Measurements from ENCODE around the gene PIERCE2. TPM values are rescaled to one million over a fixed set of nuclear protein-coding genes. Genes with fewer than 3 reads are reported as not detected.

PIERCE2 gene
- total RNA-seq, 3 donors from 2014 or later = 1.6 to 4.3 (median 2.6) TPM

DNA sequence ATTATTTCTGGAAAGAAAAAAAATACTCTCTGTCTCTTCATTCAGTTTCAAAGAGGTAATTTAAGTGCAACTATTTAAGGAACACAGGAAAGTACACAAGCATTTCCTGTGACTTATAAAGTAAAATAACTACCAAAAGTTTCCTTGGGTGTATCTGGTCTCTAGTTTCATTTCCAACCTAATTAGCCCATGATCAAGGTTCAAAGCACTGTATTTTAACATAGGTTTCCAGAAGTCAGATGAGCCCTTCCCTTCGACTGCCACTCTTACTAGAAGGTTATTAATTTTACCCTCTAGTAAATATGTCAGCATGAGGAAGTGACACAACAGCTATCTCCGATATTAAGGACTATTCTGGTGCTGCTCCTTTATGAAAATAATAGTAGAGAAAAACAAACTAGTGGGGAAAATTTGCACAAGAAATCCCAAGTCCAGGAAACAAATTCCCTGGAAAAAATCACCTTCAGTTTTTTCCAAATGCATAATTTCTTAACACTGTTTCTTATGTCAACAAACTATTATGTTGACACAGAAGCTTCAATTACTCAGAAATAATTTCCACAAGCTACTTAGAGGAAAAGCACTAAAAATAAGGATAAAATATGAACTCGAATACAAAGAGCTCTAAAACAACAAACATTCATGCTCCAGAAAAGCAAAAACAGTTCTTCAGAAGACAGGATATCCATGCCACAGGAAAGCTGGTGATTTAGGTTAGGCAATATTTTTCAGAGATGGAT lies 35.4 kb upstream of the PIERCE2 start:
- Histone ChIP-seq H3K4me3 (no peak overlapping the region), H3K36me3 (no peaks in the 10 kb centered on the region), H3K27me3 (no peaks in the 10 kb centered on the region), H3K27ac (no peak overlapping the region), H3K9me3 (no peaks in the 10 kb centered on the region), H3K4me1 (no peaks in the 10 kb centered on the region)
- no peak for DNase-seq (ENCODE audit: low spot score in 2 of 2)
- no peak for TF ChIP-seq POLR2A (IDR thresholded peaks at IDR 0.05)
- no peak for TF ChIP-seq POLR2AphosphoS5 (IDR thresholded peaks at IDR 0.05)
- TF ChIP-seq, protein P1, sequence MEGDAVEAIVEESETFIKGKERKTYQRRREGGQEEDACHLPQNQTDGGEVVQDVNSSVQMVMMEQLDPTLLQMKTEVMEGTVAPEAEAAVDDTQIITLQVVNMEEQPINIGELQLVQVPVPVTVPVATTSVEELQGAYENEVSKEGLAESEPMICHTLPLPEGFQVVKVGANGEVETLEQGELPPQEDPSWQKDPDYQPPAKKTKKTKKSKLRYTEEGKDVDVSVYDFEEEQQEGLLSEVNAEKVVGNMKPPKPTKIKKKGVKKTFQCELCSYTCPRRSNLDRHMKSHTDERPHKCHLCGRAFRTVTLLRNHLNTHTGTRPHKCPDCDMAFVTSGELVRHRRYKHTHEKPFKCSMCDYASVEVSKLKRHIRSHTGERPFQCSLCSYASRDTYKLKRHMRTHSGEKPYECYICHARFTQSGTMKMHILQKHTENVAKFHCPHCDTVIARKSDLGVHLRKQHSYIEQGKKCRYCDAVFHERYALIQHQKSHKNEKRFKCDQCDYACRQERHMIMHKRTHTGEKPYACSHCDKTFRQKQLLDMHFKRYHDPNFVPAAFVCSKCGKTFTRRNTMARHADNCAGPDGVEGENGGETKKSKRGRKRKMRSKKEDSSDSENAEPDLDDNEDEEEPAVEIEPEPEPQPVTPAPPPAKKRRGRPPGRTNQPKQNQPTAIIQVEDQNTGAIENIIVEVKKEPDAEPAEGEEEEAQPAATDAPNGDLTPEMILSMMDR (IDR thresholded peaks at IDR 0.05) = no peak
- intact Hi-C loops (cut with DNase I; ENCODE audit: low total_unique reads) = no loop called here

DNA sequence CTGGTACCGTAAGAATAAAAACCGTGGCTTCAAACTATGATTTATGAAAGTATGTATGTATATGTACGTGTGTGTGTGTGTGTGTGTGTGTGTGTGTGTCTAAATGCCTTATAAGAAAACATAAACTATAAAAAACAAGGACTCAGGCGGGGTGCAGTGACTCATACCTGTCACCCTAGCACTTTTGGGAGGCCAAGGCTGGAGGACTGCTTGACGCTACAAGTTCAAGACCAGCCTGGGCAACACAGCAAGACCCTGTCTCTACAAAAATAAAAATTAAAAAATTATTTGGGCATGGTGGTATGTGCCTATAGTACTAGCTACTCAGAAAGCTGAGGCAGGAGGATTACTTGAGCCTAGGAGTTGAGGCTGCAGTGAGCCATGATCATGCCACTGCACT lies 29.2 kb upstream of the PIERCE2 start:
- no peaks in the 10 kb centered on the region for H3K27me3 ChIP-seq
- DNase-seq (ENCODE audit: low spot score in 2 of 2) = no peak
- no peak overlapping the region for H3K27ac ChIP-seq
- TF ChIP-seq POLR2A (IDR thresholded peaks at IDR 0.05) (no peak), POLR2AphosphoS5 (IDR thresholded peaks at IDR 0.05) (no peak)
- TF ChIP-seq, protein P1 (IDR thresholded peaks at IDR 0.05) = no peak
- H3K9me3 ChIP-seq = no peaks in the 10 kb centered on the region
- no peak overlapping the region for H3K4me3 ChIP-seq
- H3K36me3 ChIP-seq = no peaks in the 10 kb centered on the region
- intact Hi-C loops (cut with DNase I; ENCODE audit: low total_unique reads) = no loop called here
- H3K4me1 ChIP-seq = no peaks in the 10 kb centered on the region

DNA sequence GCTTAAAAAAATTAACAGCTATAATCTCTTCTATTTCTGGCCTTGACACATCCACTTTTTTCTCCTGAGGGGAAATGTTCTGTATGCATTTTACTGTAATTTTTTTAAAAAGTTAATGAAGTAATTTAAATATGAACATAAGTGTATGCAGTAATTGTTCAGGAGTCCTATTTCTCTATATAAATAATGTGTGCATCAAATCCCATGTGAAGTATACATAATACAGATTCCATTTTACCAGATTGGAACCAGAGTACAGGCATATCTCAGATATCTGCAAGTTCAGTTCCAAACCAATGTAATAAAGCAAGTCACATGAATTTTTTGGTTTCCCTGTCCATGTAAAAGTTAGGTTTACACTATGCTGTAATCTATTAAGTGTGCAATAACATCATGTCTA lies 26.7 kb upstream of the PIERCE2 start:
- H3K4me3 ChIP-seq = no peak overlapping the region
- H3K9me3 ChIP-seq = no peaks in the 10 kb centered on the region
- intact Hi-C loops (cut with DNase I; ENCODE audit: low total_unique reads) = no loop called here
- no peaks in the 10 kb centered on the region for H3K4me1 ChIP-seq
- H3K27ac ChIP-seq = no peak overlapping the region
- H3K36me3 ChIP-seq = no peaks in the 10 kb centered on the region
- no peak for TF ChIP-seq POLR2A (IDR thresholded peaks at IDR 0.05)
- TF ChIP-seq, protein P1 (IDR thresholded peaks at IDR 0.05) = no peak
- no peak for TF ChIP-seq POLR2AphosphoS5 (IDR thresholded peaks at IDR 0.05)
- H3K27me3 ChIP-seq = no peaks in the 10 kb centered on the region
- DNase-seq (ENCODE audit: low spot score in 2 of 2) = no peak

DNA sequence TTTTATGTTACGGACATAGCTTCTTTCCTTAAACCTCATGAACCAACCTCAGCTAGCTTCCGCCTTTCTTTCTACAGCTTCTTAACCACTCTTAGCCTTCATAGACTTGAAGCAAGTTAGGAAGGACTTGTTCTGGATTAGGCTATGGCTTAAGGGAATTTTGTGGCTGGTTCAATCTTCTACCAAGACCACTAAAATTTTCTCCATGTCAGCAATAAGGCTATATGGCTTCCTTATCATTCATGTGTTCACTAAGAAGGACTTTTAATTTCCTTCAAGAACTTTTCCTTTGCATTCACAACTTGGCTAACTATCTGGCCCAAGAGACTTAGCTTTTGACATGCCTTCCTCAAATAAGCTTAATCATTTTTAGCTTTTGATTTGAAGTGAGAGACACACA lies 24.6 kb upstream of the PIERCE2 start:
- Histone ChIP-seq H3K4me1 (no peaks in the 10 kb centered on the region), H3K27me3 (no peaks in the 10 kb centered on the region), H3K36me3 (peaks cover 6% of the 10 kb centered on the region), H3K4me3 (no peak overlapping the region), H3K9me3 (no peaks in the 10 kb centered on the region), H3K27ac (no peak overlapping the region)
- intact Hi-C loops (cut with DNase I; ENCODE audit: low total_unique reads) = no loop called here
- DNase-seq (ENCODE audit: low spot score in 2 of 2) = no peak
- no peak for TF ChIP-seq POLR2AphosphoS5 (IDR thresholded peaks at IDR 0.05)

DNA sequence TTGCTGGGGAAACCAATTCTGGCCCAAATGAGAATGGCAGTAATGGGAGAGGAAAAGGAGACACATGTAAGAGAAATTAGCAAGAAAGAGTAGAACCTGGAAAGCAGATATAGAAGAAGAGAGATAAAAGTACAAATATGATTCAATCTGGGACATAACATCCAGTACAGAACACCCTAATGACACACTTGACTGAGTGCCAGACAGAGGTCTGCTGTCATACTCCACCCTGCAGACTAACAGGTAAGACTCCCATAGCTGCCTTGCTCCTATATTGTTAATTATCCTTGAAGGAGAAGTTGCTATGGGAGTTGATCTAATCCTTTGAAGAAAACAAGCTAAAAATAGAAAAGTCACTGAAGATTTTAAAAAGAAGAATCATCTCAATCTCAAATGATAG lies 21.3 kb upstream of the PIERCE2 start:
- intact Hi-C loops (cut with DNase I; ENCODE audit: low total_unique reads) = no loop called here
- Histone ChIP-seq H3K4me1 (no peaks in the 10 kb centered on the region), H3K27me3 (no peaks in the 10 kb centered on the region), H3K27ac (no peak overlapping the region), H3K4me3 (no peak overlapping the region), H3K9me3 (no peaks in the 10 kb centered on the region), H3K36me3 (peaks cover 6% of the 10 kb centered on the region)
- TF ChIP-seq, protein P1 (IDR thresholded peaks at IDR 0.05) = no peak
- no peak for TF ChIP-seq POLR2AphosphoS5 (IDR thresholded peaks at IDR 0.05)
- TF ChIP-seq POLR2A (IDR thresholded peaks at IDR 0.05) = no peak
- DNase-seq (ENCODE audit: low spot score in 2 of 2) = no peak

Data from breast epithelium (tissue), 4 donors.